Nephron progenitor cell (in vitro differentiated cells): ENCODE results near the gene PEX3.

Source experiments
- DNase-seq: peaks from one replicate; pipeline ENCODE4 v3.0.0; 2021
- H3K27ac Mint-ChIP-seq: 2 replicates; pipeline ENCODE4 v1.8.0; 2021; ENCODE audit warnings: mild to moderate bottlenecking, moderate library complexity, mixed read lengths
- H3K27me3 Mint-ChIP-seq: 2 replicates; pipeline ENCODE4 v1.8.0; 2021; ENCODE audit warnings: mild to moderate bottlenecking, low read depth, mixed read lengths; ENCODE audit not compliant: poor library complexity
- H3K36me3 Mint-ChIP-seq: 2 replicates; pipeline ENCODE4 v1.8.0; 2021; ENCODE audit warnings: low read depth, mixed read lengths
- H3K4me1 Mint-ChIP-seq: 2 replicates; pipeline ENCODE4 v1.8.0; 2021; ENCODE audit warnings: mixed read lengths
- H3K4me3 Mint-ChIP-seq: 2 replicates; pipeline ENCODE4 v1.8.0; 2021; ENCODE audit warnings: mild to moderate bottlenecking, moderate library complexity, mixed read lengths
- H3K9me3 Mint-ChIP-seq: 2 replicates; pipeline ENCODE4 v1.8.0; 2021; ENCODE audit warnings: mild to moderate bottlenecking, moderate library complexity, mixed read lengths
- TF ChIP-seq, protein P1 (sequence below): fragments of 200-600 bp; sonication (generic); IDR thresholded peaks from 2 replicates; pipeline ENCODE4 v1.5.0; 2021; ENCODE audit warnings: antibody characterized with exemption

PEX3 gene

DNA sequence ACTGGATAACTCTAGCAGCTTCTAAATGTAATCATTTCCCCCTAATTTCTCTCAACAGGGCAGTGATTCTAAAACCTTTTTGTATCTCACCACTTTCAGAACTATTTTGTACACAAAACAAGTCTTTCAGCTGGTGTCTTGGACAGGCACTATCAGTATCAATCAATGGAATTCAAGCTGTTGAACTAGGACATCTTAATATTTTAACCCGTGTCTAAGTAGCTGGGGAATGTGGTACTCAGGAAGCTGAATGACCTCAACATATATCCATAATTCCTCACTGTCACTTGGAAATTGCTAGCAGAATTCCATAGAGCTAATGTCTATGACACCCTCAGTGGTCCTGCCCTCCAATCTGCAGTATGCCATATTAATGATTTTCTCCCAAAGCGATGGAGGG lies 24.6 kb upstream of the PEX3 start:
- no peak overlapping the region for H3K27ac Mint-ChIP-seq

GRCh38 chr6:143427109-143427817 lies 23.3 kb upstream of the PEX3 start:
- DNase-seq = peak; percentile 79
- Mint-ChIP-seq H3K4me1 (no peaks in the 10 kb centered on the region), H3K36me3 (peaks cover 9% of the 10 kb centered on the region), H3K27me3 (no peaks in the 10 kb centered on the region), H3K4me3 (no peak overlapping the region), H3K9me3 (no peaks in the 10 kb centered on the region), H3K27ac (no peak overlapping the region)
- TF ChIP-seq, protein P1, sequence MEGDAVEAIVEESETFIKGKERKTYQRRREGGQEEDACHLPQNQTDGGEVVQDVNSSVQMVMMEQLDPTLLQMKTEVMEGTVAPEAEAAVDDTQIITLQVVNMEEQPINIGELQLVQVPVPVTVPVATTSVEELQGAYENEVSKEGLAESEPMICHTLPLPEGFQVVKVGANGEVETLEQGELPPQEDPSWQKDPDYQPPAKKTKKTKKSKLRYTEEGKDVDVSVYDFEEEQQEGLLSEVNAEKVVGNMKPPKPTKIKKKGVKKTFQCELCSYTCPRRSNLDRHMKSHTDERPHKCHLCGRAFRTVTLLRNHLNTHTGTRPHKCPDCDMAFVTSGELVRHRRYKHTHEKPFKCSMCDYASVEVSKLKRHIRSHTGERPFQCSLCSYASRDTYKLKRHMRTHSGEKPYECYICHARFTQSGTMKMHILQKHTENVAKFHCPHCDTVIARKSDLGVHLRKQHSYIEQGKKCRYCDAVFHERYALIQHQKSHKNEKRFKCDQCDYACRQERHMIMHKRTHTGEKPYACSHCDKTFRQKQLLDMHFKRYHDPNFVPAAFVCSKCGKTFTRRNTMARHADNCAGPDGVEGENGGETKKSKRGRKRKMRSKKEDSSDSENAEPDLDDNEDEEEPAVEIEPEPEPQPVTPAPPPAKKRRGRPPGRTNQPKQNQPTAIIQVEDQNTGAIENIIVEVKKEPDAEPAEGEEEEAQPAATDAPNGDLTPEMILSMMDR = peak; percentile 95

More for the DNA sequence above, 24.6 kb upstream of the PEX3 start:
- TF ChIP-seq, protein P1 = no peak
- Mint-ChIP-seq H3K9me3 (no peaks in the 10 kb centered on the region), H3K36me3 (peaks cover 10% of the 10 kb centered on the region), H3K4me3 (no peak overlapping the region), H3K4me1 (no peaks in the 10 kb centered on the region), H3K27me3 (no peaks in the 10 kb centered on the region)
- no peak for DNase-seq

GRCh38 chr6:143429970-143430369 lies 20.6 kb upstream of the PEX3 start:
- Mint-ChIP-seq H3K27ac (peak overlapping the region; percentile 24), H3K27me3 (no peaks in the 10 kb centered on the region)

DNA sequence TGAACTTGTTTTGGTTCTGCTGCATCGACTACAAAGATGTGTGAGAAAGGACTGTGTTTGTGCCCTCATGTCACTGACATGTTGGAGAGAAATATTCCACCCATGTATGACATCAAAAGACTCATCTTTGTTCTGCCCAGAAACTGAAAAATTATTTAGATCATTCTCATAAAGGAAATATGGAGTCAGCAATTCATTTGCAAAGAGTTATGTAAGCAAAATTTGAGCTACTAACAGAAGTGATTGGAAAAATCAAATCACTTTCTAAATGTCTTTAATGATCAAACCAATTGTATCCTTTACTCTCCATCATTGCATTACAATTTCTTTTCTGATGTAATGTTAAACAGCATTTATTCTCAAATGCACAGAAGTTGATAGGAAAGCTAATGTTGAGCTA lies 19.4 kb upstream of the PEX3 start:
- no peak overlapping the region for H3K27ac Mint-ChIP-seq
- H3K9me3 Mint-ChIP-seq = no peaks in the 10 kb centered on the region

More at GRCh38 chr6:143429970-143430369, 20.6 kb upstream of the PEX3 start:
- Mint-ChIP-seq H3K4me1 (no peaks in the 10 kb centered on the region), H3K36me3 (peaks cover 13% of the 10 kb centered on the region), H3K9me3 (no peaks in the 10 kb centered on the region), H3K4me3 (no peak overlapping the region)
- no peak for DNase-seq
- TF ChIP-seq, protein P1 = no peak

GRCh38 chr6:143432588-143432987 lies 18.0 kb upstream of the PEX3 start:
- no peaks in the 10 kb centered on the region for H3K9me3 Mint-ChIP-seq
- H3K4me3 Mint-ChIP-seq = no peak overlapping the region
- no peaks in the 10 kb centered on the region for H3K4me1 Mint-ChIP-seq
- peaks cover 30% of the 10 kb centered on the region for H3K36me3 Mint-ChIP-seq
- DNase-seq = no peak
- TF ChIP-seq, protein P1 = no peak
- no peaks in the 10 kb centered on the region for H3K27me3 Mint-ChIP-seq
- no peak overlapping the region for H3K27ac Mint-ChIP-seq

More for the DNA sequence above, 19.4 kb upstream of the PEX3 start:
- peaks cover 17% of the 10 kb centered on the region for H3K36me3 Mint-ChIP-seq
- no peaks in the 10 kb centered on the region for H3K4me1 Mint-ChIP-seq
- no peak overlapping the region for H3K4me3 Mint-ChIP-seq
- no peaks in the 10 kb centered on the region for H3K27me3 Mint-ChIP-seq
- TF ChIP-seq, protein P1 = no peak
- DNase-seq = no peak

GRCh38 chr6:143441010-143441409 lies 9.6 kb upstream of the PEX3 start:
- Mint-ChIP-seq H3K4me3 (no peak overlapping the region), H3K27ac (no peak overlapping the region), H3K4me1 (no peaks in the 10 kb centered on the region), H3K36me3 (peaks cover 75% of the 10 kb centered on the region), H3K9me3 (no peaks in the 10 kb centered on the region), H3K27me3 (no peaks in the 10 kb centered on the region)
- TF ChIP-seq, protein P1 = no peak
- DNase-seq = no peak
